HepG2 (cell line): Measurements from ENCODE around the gene VASN. TPM values are rescaled to one million over a fixed set of nuclear protein-coding genes. Genes with fewer than 3 reads are reported as not detected.

Experiments
- ATAC-seq: fragments of 200-7000 bp; cut with Tn5 transposase; 3 replicates; pipeline ENCODE4 v1.9.1; 2020; ENCODE audit warnings: mild to moderate bottlenecking, moderate library complexity
- BruUV-seq: library from RNA; stranded (reverse); fragments of 400-500 nt; replicated peaks from 2 replicates; lab custom pipeline; 2021; lab: Mats Ljungman, UMichigan
- CTCF ChIA-PET: fragments of 300-600 bp; formaldehyde crosslinking; extraction: SDS; loops from one replicate; lab custom pipeline; 2021; ENCODE audit warnings: low total read pairs, inconsistent platforms, low intra/inter-chr PET ratio; lab: Yijun Ruan, JAX
- POLR2A ChIA-PET: fragments of 350-600 bp; sonication (Branson Sonifier 250); formaldehyde crosslinking; loops from one replicate; lab custom pipeline; 2020; ENCODE audit warnings: antibody characterized with exemption, inconsistent platforms; lab: Yijun Ruan, JAX
- DNase-seq: peaks from one replicate; pipeline ENCODE4 v3.0.0-alpha.2; 2015; ENCODE audit warnings: low spot score
- FAIRE-seq: peaks from 3 replicates; lab custom pipeline; 2011; peaks lifted over from hg19 to GRCh38; lab: Jason Lieb, UNC
- H2AFZ ChIP-seq: one replicate; pipeline ENCODE4 v1.6.1; 2011; ENCODE audit warnings: low read length, inconsistent platforms
- H3K27ac ChIP-seq: fragments of 300-600 bp; 3 replicates; pipeline ENCODE4 v1.8.0; 2011; ENCODE audit warnings: mixed run types, mild to moderate bottlenecking, mixed read lengths, low read length, inconsistent platforms; ENCODE audit not compliant: insufficient read depth; ENCODE audit errors: extremely low read length
- H3K27me3 ChIP-seq, 2 experiments: fragments of 200-600 bp in 1 of 2; 2 replicates in 1 of 2; 3 replicates in 1 of 2; pipeline versions ENCODE4 v1.6.0 to v1.8.0; 2011; ENCODE audit warnings: low read length in 2 of 2, mild to moderate bottlenecking in 2 of 2, moderate library complexity in 2 of 2, inconsistent platforms in 1 of 2; ENCODE audit not compliant: insufficient read depth in 2 of 2, control insufficient read depth in 1 of 2
- H3K36me3 ChIP-seq, 2 experiments: fragments of 200-600 bp in 1 of 2; replicated peaks in 1 of 2; 2 replicates in 1 of 2; 3 replicates in 1 of 2; pipeline versions ENCODE4 v1.5.1 to v1.8.0; 2011; ENCODE audit warnings: low read length in 2 of 2, inconsistent platforms in 1 of 2; ENCODE audit not compliant: insufficient read depth in 2 of 2, control insufficient read depth in 1 of 2
- H3K4me1 ChIP-seq: 2 replicates; pipeline ENCODE4 v1.5.1; 2012; ENCODE audit warnings: low read length, inconsistent platforms; ENCODE audit not compliant: insufficient read depth
- H3K4me2 ChIP-seq: 2 replicates; pipeline ENCODE4 v1.6.0; 2011; ENCODE audit warnings: low read depth, low read length, inconsistent platforms
- H3K4me3 ChIP-seq, 3 experiments: fragments of 200-600 bp in 1 of 3; sonication (generic), shearing (Covaris generic) in 1 of 3; replicated peaks in 1 of 3; 2 replicates each; pipeline ENCODE4 v1.5.1; 2011 to 2016; ENCODE audit warnings: low read length in 3 of 3, inconsistent platforms in 2 of 3, low read depth in 2 of 3, mild to moderate bottlenecking in 2 of 3, control low read depth in 1 of 3, mixed read lengths in 1 of 3; ENCODE audit not compliant: insufficient read depth in 1 of 3
- H3K79me2 ChIP-seq: one replicate; pipeline ENCODE4 v1.6.1; 2011; ENCODE audit warnings: low read length, inconsistent platforms; ENCODE audit not compliant: insufficient read depth
- H3K9ac ChIP-seq: 2 replicates; pipeline ENCODE4 v1.6.0; 2011; ENCODE audit warnings: mild to moderate bottlenecking, low read depth, low read length, inconsistent platforms; ENCODE audit not compliant: insufficient read depth
- H3K9me3 ChIP-seq: 2 replicates; pipeline ENCODE4 v1.5.1; 2012; ENCODE audit warnings: mild to moderate bottlenecking, low read length
- H4K20me1 ChIP-seq: 2 replicates; pipeline ENCODE4 v1.6.0; 2011; ENCODE audit warnings: inconsistent platforms, mild to moderate bottlenecking, low read length, moderate library complexity; ENCODE audit not compliant: insufficient read depth
- CREM ChIP-seq, 2 experiments: sonication (generic) in 1 of 2; formaldehyde crosslinking in 1 of 2; IDR thresholded peaks; 2 replicates each; pipeline versions ENCODE4 v1.4.0 to v1.6.1; 2016 to 2020; ENCODE audit warnings: antibody characterized with exemption in 1 of 2, mild to moderate bottlenecking in 1 of 2, missing genetic modification reagents in 1 of 2
- GFI1 ChIP-seq: sonication (generic); formaldehyde crosslinking; IDR thresholded peaks from 2 replicates; pipeline ENCODE4 v1.5.0; 2020; ENCODE audit warnings: missing genetic modification reagents, mild to moderate bottlenecking, borderline replicate concordance
- KAT8 ChIP-seq: IDR thresholded peaks from 2 replicates; pipeline ENCODE4 v1.6.1; 2016; ENCODE audit warnings: missing genetic modification reagents, missing compliant biosample characterization
- KDM3A ChIP-seq: IDR thresholded peaks from 2 replicates; pipeline ENCODE4 v1.6.1; 2018; ENCODE audit warnings: low read depth, missing compliant biosample characterization
- KLF11 ChIP-seq: IDR thresholded peaks from 2 replicates; pipeline ENCODE4 v1.6.1; 2016; ENCODE audit warnings: missing compliant biosample characterization
- REL ChIP-seq: sonication (generic); formaldehyde crosslinking; conservative IDR thresholded peaks from 2 replicates; pipeline ENCODE4 v1.8.0; 2022; ENCODE audit warnings: mild to moderate bottlenecking, missing genetic modification reagents, moderate library complexity
- RFXAP ChIP-seq: sonication (generic); formaldehyde crosslinking; IDR thresholded peaks from 2 replicates; pipeline ENCODE4 v1.4.0; 2020; ENCODE audit warnings: missing genetic modification reagents, borderline replicate concordance
- SP1 ChIP-seq, 2 experiments: fragments of 450-650 bp in 1 of 2; sonication (generic) in 1 of 2; formaldehyde crosslinking in 1 of 2; IDR thresholded peaks; 2 replicates each; pipeline versions ENCODE4 v1.4.0 to v1.6.1; 2016 to 2020; ENCODE audit warnings: missing genetic modification reagents in 1 of 2
- TP53 ChIP-seq: sonication (generic); formaldehyde crosslinking; conservative IDR thresholded peaks from 2 replicates; pipeline ENCODE4 v1.4.0; 2020; ENCODE audit warnings: missing genetic modification reagents
- YEATS4 ChIP-seq: sonication (generic); formaldehyde crosslinking; IDR thresholded peaks from 2 replicates; pipeline ENCODE4 v1.4.0; 2020; ENCODE audit warnings: missing genetic modification reagents, borderline replicate concordance
- ZNF354B ChIP-seq: sonication (generic); formaldehyde crosslinking; IDR thresholded peaks from 2 replicates; pipeline ENCODE4 v1.8.0; 2022; ENCODE audit warnings: mild to moderate bottlenecking, missing genetic modification reagents
- ZNF761 ChIP-seq: sonication (generic); formaldehyde crosslinking; conservative IDR thresholded peaks from 2 replicates; pipeline ENCODE4 v1.4.0; 2020; ENCODE audit warnings: mild to moderate bottlenecking, missing genetic modification reagents
- ZNF83 ChIP-seq: sonication (generic); formaldehyde crosslinking; IDR thresholded peaks from 2 replicates; pipeline ENCODE4 v1.4.0; 2020; ENCODE audit warnings: missing genetic modification reagents, mild to moderate bottlenecking, borderline replicate concordance
- ZNF839 ChIP-seq: sonication (generic); formaldehyde crosslinking; IDR thresholded peaks from 2 replicates; pipeline ENCODE4 v1.4.0; 2020; ENCODE audit warnings: missing genetic modification reagents, mild to moderate bottlenecking, borderline replicate concordance
- WGBS: methylation state at CpG from one replicate; pipeline ENCODE4 v1.1.6; 2017; ENCODE audit warnings: low lambda C conversion rate; 5-methylcytosine and 5-hydroxymethylcytosine counted together
- in situ Hi-C: cut with HindIII; loops from 2 replicates; pipeline ENCODE4 v1.10.0; 2017; ENCODE audit warnings: low pct_unique_long_range_greater_than_20kb; ENCODE audit not compliant: extremely low pct_ligation_motif_present
- intact Hi-C: fragments of 100-400 bp; cut with micrococcal nuclease; formaldehyde crosslinking; loops from one replicate; pipeline ENCODE4 v1.10.0; 2022; ENCODE audit not compliant: unreplicated experiment
- polyA plus RNA-seq, 8 experiments: library from polyadenylated mRNA; depleted of rRNA in 3 of 8; stranded (reverse) in 7 of 8; unstranded in 1 of 8; fragments of >200 nt; fragmentation: Illumina TruSeq in 4 of 8; extraction: Trizol in 4 of 8; gene quantifications; 2 replicates each; pipeline versions ENCODE4 v1.2.1 to v1.2.3, GENCODE V29; 2011 to 2016; ENCODE audit warnings: low read depth in 4 of 8, missing spikeins in 1 of 8, mixed read lengths in 1 of 8; ENCODE audit not compliant: insufficient read depth in 1 of 8
- total RNA-seq, 5 experiments: library from RNA; depleted of rRNA; stranded (reverse); fragments of >200 nt; fragmentation: Illumina TruSeq; extraction: Trizol; gene quantifications; 2 replicates each; pipeline ENCODE4 v1.2.3, GENCODE V29; 2016; ENCODE audit warnings: low read depth in 1 of 5
- TF ChIP-seq, protein P1 (sequence below): sonication (generic); formaldehyde crosslinking; IDR thresholded peaks from 2 replicates; pipeline ENCODE4 v1.5.0; 2020; ENCODE audit warnings: mild to moderate bottlenecking, missing genetic modification reagents, borderline replicate concordance
- TF ChIP-seq, protein P2 (sequence below): sonication (generic); formaldehyde crosslinking; IDR thresholded peaks from 2 replicates; pipeline ENCODE4 v1.4.0; 2020; ENCODE audit warnings: missing genetic modification reagents
- TF ChIP-seq, protein P3 (sequence below), 2 experiments: sonication (generic) in 1 of 2; formaldehyde crosslinking in 1 of 2; IDR thresholded peaks; 2 replicates each; pipeline versions ENCODE4 v1.5.1 to v1.6.1; 2011 to 2020; ENCODE audit warnings: borderline replicate concordance in 1 of 2, low read depth in 1 of 2, low read length in 1 of 2, mild to moderate bottlenecking in 1 of 2, missing genetic modification reagents in 1 of 2, moderate library complexity in 1 of 2

VASN gene
- total and polyA plus RNA-seq, 2 of the 13 experiments (the other 11 are each of a cell fraction or from before 2014, with no cell fraction given), result 8.4 to 18.2 TPM

DNA sequence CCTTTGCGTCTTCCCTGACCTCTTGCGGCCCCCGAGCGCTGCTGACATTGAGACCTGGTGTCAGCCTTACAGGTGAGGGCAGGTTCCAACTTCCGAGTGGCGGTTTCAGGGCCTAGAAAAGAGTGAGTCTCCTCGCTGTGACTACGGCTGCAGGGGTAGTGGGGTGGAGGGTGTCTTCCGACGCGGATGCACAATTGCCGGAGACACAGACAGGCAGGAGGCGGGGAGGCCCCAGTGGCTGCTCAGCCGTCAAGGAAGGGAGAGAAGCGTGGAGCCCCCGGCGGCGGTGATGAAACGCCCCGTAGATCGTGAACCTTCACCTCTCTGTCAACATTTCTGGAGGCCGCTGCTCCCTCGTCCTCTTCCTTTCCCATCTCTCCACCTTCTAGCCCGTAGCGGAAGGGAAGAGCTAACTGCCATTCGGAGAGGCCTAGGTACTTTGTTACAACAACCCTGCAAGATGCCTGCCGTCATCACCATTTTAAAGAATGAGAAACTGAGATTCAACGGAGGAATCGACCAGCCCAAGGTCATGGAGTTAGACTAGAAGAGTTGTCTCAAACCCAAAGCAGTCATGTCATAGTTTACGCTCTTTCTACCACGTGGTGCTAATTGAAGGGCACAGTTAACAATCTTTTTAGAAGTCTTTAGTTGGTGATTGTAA is 54.5 kb downstream of the VASN start:
- POLR2A ChIA-PET, result interaction anchor here (0.6 to 1.3 kb wide), 16 partner anchors 9 to 308 kb away, joined by 3 to 20 read pairs (median 4); partner anchors contain the start of genes ANKS3, CORO7, DNAAF8 and HMOX2
- peak; percentile 85 for ATAC-seq
- H3K9ac ChIP-seq, result peak overlapping the region; percentile 99
- peaks cover 48% of the 10 kb centered on the region for H3K79me2 ChIP-seq
- peak overlapping the region; percentile 93 for H3K4me2 ChIP-seq
- H3K36me3 ChIP-seq, result peaks cover 2 to 9% of the 10 kb centered on the region in 2 experiments; a peak in 3 of 5 replicates
- peaks cover 34% of the 10 kb centered on the region for H3K4me1 ChIP-seq
- CTCF ChIA-PET, result no interaction called here
- FAIRE-seq, result peak; percentile 62
- no peaks in the 10 kb centered on the region; a peak in 1 of 5 replicates for H3K27me3 ChIP-seq
- peak overlapping the region; percentile 99 for H3K27ac ChIP-seq
- WGBS, result under 1% methylated on average over 25 of the region's 31 CpGs
- no TSS peak for BruUV-seq
- no peak overlapping the region for H2AFZ ChIP-seq
- H3K4me3 ChIP-seq, result peak overlapping the region; percentile 82 to 85 (median 84)
- in situ Hi-C loops (no loop called here), intact Hi-C loops (loop anchor here (5.0 kb wide), 1 partner anchor 51 kb away; the partner anchor contains the start of gene HMOX2)
- H3K9me3 ChIP-seq, result no peaks in the 10 kb centered on the region
- peak; percentile 85 for DNase-seq
- 0 out of 2 replicates have a peak, but pooled peaks cover 4% of the 10 kb centered on the region for H4K20me1 ChIP-seq
- TF ChIP-seq YEATS4 (CRISPR knock-in tag), result peak; percentile 63; the same call in 1 of the 2 replicates
- peak; percentile 72; the same call in 1 of the 2 replicates for TF ChIP-seq ZNF761 (CRISPR knock-in tag)
- TF ChIP-seq REL, result no peak
- TF ChIP-seq, protein P1, sequence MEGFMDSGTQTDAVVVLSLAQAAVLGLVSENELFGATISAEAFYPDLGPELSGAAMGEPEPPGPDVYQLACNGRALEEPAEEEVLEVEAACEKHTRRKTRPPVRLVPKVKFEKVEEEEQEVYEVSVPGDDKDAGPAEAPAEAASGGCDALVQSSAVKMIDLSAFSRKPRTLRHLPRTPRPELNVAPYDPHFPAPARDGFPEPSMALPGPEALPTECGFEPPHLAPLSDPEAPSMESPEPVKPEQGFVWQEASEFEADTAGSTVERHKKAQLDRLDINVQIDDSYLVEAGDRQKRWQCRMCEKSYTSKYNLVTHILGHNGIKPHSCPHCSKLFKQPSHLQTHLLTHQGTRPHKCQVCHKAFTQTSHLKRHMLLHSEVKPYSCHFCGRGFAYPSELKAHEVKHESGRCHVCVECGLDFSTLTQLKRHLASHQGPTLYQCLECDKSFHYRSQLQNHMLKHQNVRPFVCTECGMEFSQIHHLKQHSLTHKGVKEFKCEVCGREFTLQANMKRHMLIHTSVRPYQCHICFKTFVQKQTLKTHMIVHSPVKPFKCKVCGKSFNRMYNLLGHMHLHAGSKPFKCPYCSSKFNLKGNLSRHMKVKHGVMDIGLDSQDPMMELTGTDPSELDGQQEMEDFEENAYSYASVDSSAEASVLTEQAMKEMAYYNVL, result peak; percentile 80; the same call in 1 of the 2 replicates
- TF ChIP-seq TP53, result no peak
- TF ChIP-seq RFXAP (CRISPR knock-in tag), result peak; percentile 32
- TF ChIP-seq, protein P2, sequence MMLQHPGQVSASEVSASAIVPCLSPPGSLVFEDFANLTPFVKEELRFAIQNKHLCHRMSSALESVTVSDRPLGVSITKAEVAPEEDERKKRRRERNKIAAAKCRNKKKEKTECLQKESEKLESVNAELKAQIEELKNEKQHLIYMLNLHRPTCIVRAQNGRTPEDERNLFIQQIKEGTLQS, result peak; percentile 88
- 0 out of 2 replicates have a peak, but pooled peaks have one; percentile 4 for TF ChIP-seq ZNF354B
- TF ChIP-seq, protein P3, sequence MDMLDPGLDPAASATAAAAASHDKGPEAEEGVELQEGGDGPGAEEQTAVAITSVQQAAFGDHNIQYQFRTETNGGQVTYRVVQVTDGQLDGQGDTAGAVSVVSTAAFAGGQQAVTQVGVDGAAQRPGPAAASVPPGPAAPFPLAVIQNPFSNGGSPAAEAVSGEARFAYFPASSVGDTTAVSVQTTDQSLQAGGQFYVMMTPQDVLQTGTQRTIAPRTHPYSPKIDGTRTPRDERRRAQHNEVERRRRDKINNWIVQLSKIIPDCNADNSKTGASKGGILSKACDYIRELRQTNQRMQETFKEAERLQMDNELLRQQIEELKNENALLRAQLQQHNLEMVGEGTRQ (IDR thresholded peaks at IDR 0.05; ENCODE audit: low read depth, low read length), result no peak
- TF ChIP-seq, protein P3 (CRISPR knock-in tag; IDR thresholded peaks at IDR 0.05; ENCODE audit: borderline replicate concordance), result peak; percentile 50; the same call in 1 of the 2 replicates
- TF ChIP-seq KAT8 (CRISPR knock-in tag), result peak; percentile 35; the same call in 1 of the 2 replicates
- peak; percentile 65; the same call in 1 of the 2 replicates for TF ChIP-seq ZNF839 (CRISPR knock-in tag)
- TF ChIP-seq KLF11, result peak; percentile 89; the same call in 1 of the 2 replicates
- TF ChIP-seq GFI1 (CRISPR knock-in tag), result peak; percentile 80
- no peak for TF ChIP-seq SP1 (IDR thresholded peaks at IDR 0.05)
- TF ChIP-seq SP1 (CRISPR knock-in tag; IDR thresholded peaks at IDR 0.05), result 0 out of 2 replicates have a peak, but pooled peaks have one; percentile 16
- TF ChIP-seq ZNF83 (CRISPR knock-in tag), result peak; percentile 34; the same call in 1 of the 2 replicates
- no peak for TF ChIP-seq KDM3A (CRISPR knock-in tag)
- TF ChIP-seq CREM (IDR thresholded peaks at IDR 0.05), result peak; percentile 36; the same call in 1 of the 2 replicates
- TF ChIP-seq CREM (CRISPR knock-in tag; IDR thresholded peaks at IDR 0.05), result no peak
